HG02588 (cell line): ENCODE data around the gene HIPK2.
"Not testable (repeated sequence)": the region's sequence is repeated elsewhere in the genome, so short reads cannot be mapped to it uniquely, and the experiment has no call there.

Source experiments
- ATAC-seq: cut with Tn5 transposase; IDR thresholded peaks from one replicate; pipeline ENCODE4 v1.9.1; 2021; ENCODE audit warnings: mild to moderate bottlenecking, moderate library complexity; ENCODE audit not compliant: unreplicated experiment

The HIPK2 gene

GRCh38 chr7:139557857-139558581 lies 219.8 kb downstream of the HIPK2 start:
- no peak for ATAC-seq

DNA sequence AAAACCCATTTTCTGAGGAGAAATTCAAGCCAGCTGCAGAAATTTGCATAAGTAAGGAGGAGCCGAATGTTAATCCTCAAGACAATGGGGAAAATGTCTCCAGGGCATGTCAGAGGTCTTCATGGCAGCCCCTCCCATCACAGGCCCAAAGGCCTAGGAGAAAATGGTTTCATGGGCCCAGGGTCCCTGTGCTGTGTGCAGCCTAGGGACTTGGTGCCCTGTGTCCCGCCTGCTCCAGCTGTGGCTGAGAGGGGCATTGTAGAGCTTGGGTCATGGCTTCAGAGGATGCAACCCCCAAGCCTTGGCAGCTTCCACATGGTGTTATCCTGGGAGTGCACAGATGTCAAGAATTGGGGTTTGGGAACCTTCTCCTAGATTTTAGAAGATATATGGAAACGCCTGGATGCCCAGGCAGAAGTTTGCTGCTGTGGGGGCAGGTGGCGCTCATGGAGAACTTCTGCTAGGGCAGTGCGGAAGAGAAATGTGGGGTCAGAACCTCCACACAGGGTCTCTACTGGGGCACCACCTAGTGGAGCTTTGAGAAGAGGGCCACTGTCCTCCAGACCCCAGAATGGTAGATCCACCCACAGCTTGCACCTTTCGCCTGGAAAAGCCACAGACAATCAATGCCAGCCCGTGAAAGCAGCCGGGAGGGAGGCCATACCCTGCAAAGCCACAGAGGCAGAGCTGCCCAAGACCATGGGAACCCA lies 223.7 kb downstream of the HIPK2 start:
- ATAC-seq: not testable (repeated sequence)

DNA sequence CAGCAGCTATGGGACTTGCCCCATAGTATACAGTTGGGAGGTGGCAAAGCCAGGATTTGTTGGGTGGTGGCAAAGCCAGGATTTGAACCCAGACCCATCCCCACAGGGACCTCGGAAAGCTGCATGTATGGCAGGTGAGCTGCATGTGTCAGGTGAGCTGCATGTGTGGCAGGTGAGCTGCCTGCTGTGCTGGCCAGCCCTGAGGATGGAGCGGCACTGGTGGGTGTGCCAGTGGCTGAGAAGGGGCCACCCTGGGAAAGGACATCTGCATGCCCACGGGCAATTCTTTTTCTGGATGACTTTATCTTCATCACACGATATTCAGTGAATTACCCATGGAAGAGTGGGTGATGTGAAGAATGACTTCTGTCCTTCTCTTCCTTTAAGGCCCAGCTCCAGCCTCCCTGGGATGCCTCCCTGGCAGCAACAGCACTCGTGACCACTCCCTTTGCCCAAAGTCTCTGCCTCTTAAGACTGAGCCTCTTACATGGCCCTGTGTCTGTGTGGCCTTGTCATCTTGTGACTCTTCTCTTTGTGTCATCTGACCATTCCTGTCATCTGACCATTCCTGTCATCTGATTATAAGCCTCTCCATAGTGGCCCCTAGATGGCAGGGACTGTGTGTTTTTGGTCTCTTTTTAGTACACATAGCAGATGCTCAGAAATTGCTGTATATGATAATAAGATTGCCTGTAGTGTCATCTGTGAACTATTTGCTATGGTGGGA lies 229.3 kb downstream of the HIPK2 start:
- ATAC-seq: no peak

- no peak for ATAC-seq
Measured at GRCh38 chr7:139544645-139545044, 233.2 kb downstream of the HIPK2 start.

- no peak for ATAC-seq
Measured at GRCh38 chr7:139543801-139544603, 233.8 kb downstream of the HIPK2 start.

- no peak for ATAC-seq
Measured at GRCh38 chr7:139542308-139543151, 235.3 kb downstream of the HIPK2 start.

- no peak for ATAC-seq
Measured at GRCh38 chr7:139541600-139542307, 236.0 kb downstream of the HIPK2 start.

DNA sequence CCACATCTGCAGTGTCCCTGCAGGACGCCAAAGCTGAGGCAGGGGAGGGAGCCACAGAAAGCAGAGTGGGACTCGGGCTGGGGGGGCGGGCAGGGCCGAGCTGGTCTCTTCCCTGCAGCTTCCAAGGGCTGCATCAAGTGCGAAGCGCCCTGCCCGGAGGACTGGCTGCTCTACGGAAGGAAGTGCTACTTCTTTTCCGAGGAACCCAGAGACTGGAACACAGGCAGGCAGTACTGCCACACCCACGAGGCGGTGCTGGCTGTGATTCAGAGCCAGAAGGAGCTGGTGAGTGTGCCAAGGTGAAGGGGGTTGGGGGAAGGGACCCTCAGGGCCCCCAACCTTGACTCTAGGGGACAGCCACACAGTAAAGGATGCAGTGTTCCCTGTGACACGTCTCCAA lies 237.6 kb downstream of the HIPK2 start:
- ATAC-seq: no peak

DNA sequence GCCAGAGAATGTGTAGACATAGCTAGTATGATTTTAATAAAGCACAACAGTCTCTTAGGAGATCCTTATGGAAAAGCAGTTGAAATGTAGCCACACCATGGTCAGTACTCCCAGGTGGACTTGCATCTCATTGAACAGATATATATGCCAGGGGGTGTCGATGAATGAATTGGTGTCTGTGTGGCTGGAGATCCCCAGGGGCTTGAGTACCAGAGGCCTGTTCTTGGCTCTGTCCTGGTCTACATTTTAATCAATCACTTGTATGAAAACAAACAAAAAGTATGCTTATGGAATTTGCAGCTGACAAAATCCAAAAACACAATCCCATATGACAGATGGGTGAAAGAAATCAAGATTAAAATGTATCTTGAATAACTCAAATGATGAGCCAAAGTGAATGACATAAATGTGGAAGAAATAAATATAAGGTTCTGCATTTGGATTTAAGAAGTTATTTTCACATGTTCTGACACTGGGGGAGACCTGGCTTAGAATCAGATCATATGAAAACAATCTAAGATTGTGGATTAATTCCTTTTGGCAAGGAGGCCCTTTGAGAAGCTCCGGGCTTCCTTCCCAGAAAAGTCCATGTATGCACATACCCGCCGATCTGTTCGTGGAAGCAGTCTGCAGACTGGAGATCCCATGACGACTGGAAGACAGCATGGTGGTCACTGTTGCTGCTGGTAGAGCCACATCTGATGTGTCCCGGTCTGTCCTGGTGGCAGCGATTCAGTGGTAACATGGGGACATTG lies 238.7 kb downstream of the HIPK2 start:
- ATAC-seq: no peak

GRCh38 chr7:139536152-139536551 lies 241.6 kb downstream of the HIPK2 start:
- ATAC-seq: no peak

GRCh38 chr7:139534966-139535651 lies 242.7 kb downstream of the HIPK2 start:
- ATAC-seq: no peak

DNA sequence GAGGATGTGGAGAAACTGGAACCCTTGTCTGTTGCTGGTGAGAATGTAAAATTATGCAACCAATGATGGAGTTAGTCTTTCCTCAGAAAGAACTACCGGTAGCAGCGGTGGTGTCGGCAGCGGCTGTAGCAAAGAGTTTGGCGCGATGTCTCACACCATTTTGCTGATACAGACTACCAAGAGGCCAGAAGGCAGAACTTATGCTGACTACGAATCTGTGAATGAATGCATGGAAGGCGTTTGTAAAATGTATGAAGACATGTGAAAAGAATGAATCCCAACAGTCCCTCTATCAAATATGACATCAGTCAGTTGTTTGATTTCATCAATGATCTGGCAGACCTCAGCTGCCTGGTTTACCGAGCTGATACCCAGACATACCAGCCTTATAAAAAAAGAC lies 243.7 kb downstream of the HIPK2 start:
- no peak for ATAC-seq

DNA sequence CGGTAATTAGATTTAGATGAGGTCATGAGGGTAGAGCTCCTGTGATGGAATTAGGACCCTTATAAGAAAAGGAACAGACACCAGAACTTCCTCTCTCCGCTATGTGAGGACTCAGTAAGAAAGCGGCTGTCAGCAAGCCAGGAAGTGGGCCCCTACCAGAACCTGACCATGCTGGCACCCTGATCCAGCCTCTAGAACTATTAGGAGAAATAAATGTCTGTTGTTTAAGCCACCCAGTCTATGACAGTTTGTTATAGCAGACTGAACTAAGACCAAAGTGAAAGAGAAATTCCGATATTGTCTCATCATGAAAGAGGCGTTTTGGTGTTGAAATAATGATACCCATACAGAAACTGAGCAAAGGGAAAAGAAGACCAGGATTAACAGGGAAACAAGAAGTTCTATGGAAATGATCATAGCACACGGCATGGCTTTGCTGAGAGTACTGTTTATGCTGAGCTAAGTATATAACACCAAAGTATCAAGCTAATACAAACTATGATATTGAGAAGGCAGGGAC lies 245.1 kb downstream of the HIPK2 start:
- no peak for ATAC-seq

DNA sequence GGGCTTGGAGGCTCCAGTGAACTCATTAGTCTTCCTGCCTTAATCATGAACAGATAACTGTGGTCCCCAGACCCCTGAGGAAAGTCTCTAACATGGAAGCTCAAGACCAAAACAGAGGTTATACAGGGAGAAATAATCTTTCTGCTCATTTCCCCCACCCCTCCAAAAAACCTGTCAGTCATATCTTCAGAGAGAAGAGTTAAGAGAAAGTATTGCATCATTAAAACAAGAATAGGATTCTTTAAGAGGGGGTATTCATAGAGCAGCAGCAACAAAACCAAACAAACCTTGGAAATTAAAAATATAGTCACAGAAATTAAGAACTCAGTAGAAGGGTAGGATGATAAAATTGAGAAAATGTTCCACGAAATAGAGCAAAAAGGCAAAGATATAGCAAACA lies 246.7 kb downstream of the HIPK2 start:
- ATAC-seq: no peak

- no peak for ATAC-seq
Measured at GRCh38 chr7:139526578-139527544, 250.9 kb downstream of the HIPK2 start.

DNA sequence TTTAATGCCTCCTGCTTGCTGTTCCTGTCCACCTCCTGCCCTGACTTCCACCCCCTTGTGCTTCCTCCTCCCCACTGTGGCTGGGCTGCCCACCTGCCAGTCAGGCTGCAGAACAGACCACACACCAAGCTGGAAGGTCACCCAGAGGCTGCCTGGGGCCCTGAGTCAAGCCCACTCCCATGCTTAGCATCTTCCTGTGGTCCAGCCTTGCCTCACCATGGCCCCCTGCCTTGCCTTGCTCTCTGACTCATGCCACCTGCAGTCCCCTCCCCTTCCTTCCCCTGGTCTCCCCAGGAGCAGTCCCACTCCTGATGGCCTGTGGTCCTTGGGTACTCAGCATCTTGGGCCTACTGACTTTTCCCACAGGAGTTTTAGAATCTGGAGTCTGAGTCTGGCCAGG lies 252.0 kb downstream of the HIPK2 start:
- ATAC-seq: no peak

DNA sequence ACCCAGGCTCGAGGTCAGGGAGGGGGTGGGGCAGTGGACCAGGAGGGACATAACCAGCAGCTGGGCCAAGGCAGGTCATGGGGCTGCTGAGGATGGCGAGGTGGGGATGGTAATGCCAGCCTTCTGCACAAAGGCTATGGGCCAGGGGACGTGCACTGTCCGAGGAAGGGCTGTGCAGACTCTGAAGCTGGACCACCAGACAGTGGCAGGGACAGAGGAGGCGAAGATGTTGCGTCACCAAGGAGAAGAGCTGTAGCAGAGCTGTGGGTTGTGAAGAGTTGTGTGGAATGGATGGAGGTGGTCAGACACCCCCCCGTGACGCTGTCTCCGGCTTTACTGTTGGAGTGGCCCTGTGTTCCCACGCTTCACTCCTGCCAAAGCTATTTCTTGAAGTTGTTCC lies 252.6 kb downstream of the HIPK2 start:
- ATAC-seq: no peak
